HG03457 (cell line): ENCODE results near the gene SNCA.

Experiments used
- ATAC-seq: cut with Tn5 transposase; IDR thresholded peaks from one replicate; pipeline ENCODE4 v1.9.1; 2021; ENCODE audit warnings: moderate number of reproducible peaks; ENCODE audit not compliant: unreplicated experiment

SNCA gene

DNA sequence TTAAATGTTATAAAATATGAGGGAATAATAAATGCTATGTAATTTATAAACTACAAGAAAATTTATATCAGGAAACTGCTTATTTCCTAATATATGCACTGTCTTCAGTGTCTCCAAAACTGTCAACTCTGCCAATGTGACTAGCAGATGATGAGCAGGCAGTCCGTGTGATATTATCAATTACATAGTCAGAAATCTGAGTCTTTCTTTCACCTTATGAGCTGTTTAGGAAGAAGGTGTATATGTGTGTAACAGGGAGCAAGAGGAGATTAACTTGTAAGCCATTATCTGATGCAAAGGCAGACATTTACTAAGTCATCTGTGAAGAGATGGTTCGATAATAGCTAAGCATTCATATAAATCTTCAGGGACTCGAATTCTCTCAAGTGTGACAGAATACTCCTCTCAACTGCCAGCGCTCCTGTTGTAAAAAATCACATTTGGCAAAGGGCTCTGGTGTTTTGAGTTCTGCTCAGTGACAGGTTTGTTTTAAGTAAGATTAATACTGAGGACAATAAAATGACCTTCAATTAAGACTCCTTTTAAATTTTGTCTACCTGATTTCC is 79.7 kb downstream of the SNCA start:
- ATAC-seq: no peak

DNA sequence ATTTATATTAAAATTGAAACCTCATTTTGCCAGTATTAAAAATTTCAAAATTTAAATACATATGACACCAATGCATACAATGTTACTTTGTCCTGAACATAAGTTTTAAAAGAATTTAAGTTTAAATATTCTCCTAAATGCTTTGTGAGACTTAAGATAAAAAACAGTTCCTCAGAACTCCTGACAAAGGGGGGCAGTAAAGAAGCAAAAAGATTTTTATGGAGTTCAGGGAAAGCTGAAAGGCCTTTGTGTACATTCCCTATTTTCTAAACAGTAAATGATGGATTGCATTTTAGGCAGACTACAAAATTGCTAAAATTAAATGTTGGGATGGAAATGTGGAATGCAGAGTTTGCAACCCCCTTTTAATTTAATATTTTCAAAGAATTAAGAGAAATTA is 81.7 kb downstream of the SNCA start:
- no peak for ATAC-seq

DNA sequence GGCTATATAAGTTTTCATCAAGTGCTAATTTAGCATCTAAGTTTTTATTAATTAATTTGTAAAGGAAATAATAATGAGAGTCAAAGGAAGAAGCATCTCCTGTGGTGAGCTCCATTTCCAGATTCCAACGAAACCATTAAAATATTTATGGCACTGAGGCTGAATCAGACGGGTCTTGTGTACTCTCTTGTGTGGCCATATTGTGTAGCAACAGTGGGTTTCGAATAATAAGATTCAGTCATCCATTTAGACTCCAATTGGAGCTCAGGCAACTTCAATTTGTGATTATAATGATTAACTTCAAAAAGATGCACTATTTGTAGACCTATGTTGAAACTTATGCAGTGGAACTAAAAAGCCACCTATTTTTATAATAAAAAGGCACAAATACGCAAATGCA is 82.4 kb downstream of the SNCA start:
- no peak for ATAC-seq

DNA sequence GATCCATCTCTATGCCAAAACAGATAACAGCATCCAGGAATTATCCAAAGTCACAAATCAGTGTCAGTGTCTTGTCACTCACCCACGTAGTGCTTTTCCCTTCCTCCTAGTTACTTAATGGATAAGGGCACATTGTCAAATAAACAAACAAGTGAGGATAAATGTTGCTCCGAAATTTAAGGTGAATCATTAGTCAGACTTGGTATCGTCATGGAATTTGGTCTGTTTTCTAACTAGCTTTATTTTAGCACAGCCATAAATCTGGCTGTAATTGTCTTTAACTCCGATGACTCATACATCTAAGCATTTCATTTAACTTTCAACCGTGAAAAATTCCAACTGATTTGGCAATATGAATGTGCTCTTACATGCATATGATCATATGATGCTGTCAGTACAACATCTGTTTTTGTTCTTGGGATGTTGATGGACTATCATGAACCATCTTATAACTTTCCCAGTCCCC is 83.3 kb downstream of the SNCA start:
- no peak for ATAC-seq

DNA sequence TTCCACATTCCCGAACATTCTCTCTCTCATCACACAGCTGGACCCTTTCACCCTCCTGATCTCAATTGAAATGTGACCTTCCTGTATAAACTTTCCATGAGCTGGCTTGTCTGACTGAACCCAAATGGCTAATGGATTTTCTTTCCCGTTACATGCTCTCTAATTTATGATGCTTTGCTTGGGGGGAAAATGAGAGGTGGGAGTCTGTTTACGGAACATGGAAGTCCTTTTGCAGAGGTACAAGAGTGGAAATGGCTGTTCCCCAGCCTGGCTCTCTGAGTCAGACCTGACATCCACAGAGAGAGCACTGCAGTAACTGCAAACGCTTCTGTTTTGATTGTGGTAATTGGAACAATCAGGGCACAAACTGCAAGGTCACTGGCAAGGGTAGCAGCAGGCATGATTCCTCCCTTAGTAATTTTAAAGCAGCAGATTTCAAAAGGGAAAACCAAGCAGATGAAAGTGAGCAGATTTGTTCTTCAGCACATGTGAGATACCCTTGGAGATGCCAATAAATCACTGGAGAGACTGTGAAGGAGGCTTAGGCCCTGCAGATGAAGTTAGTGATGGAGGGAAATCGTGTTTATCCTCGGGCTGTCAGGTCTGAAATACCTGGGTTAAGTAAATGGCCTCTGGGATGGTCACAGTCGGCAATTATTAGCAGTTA is 83.9 kb downstream of the SNCA start:
- ATAC-seq: no peak

DNA sequence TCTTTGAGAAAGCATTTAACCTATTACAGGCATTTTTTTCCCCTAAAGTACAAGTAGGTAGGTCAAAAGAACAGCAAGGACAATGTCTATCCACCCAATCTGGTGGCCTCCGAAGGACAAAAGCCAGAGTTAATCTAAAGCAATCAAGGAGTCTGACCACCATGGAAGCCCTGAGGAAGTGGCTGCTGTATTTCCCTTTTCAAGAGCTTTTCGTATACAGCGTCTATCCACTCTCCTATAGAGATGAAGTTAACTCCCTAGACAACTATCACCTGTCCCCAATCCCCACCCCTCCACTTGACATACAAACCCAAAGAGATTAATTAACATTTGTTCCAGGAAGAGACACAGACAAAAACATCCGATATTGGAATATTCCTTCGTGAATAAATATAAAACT is 85.5 kb downstream of the SNCA start:
- no peak for ATAC-seq

DNA sequence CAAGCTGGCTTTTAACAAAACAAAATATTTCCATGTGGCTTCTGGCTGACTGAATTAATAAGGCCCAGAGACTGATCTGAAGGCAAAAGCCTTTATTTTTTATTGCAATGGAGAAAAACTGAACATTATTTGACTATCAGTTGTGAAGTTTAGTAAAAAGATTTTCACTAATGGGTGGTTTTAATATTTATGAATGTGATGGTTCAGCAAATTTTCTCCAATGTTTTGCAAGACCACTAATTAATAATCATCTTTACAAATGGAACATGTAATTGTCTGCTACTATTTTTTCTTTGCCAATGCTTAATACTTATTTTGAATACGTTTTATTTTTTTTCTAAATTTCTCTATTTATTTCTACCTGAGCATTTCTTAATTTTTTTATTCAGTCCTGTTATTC is 90.6 kb downstream of the SNCA start:
- no peak for ATAC-seq

DNA sequence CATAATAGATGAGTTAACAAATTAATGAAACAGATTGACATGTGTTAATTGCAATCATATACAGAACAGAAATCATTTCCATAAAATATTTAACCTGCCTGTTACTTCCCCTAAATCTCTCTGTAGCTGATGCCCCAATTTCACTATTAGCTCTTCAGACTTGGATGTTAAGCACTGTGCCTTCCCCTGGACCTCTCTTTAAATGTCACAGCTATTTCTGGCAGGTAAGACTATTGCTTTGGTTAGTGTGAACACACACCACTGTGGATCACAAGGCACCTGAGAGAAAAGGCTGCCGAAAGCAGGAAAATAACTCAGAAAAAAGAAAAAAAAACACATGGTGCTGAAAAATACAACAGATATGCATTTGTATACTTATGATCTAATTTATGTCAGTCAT is 91.3 kb downstream of the SNCA start:
- ATAC-seq: no peak

DNA sequence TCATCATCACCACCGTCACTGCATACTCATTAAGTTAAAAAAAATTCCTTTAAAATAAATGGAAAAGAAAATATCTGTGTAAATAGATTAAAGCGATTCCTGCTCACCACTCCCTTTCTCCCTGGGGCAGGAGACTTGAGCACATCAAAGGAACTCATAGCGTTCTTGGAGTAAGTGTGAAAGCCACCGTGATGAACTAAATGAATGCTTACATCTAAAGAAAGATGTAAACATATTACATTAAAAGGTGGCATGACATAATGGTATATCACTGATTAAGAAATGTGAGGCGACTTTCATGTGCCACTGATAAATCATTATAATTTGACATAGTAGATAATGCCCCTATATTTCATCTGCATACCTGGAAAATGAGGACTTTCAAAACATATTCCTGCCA is 92.0 kb downstream of the SNCA start:
- no peak for ATAC-seq

DNA sequence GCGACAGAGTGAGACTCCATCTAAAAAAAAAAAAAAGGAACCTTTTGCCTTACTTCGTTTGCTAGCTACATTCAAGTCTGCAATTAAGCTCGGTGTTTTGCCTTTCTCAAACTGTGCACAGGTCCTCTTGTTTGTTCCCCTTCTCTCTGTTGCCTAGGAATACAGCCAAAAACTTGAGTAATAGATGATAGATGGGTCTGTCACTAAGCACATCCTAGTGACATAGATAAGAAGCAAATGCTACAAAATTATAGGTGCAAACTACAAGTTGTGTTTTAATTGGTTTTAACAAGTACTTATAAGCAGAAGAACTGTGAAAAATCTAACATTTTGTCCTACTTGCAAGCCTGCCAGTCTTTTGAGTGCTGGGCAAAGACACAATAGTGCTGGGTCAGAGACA is 95.2 kb downstream of the SNCA start:
- no peak for ATAC-seq

DNA sequence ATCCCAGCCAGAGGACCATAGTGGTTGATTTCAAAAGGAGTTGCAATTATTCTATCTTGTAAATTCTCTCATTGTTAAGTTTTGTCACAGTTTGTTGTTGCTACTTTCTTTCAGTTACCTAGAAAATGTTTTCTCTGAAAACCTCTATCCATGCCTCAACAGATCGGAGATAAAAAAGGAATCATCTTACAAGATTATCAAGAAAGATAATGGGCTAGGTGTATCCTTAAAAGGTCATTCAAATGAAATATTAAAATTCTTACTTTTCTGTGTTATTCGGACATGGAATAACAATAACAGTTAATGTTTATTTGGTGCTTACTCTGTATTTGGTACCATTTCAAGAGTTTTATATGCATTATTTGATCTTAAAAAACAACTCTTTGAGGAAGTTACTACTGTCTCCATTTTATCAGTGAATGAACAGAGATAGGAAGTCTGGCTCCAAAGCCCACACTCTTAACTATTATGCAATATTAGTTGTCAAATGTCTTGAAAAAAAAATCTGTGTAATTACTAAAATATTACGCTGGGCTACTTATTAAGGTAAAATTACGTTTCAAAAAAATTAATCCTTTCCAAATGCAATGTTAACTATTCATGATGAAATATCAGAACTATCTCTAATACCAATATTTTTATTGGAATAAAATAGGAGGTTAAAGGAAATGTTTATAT is 97.5 kb downstream of the SNCA start:
- ATAC-seq: no peak

DNA sequence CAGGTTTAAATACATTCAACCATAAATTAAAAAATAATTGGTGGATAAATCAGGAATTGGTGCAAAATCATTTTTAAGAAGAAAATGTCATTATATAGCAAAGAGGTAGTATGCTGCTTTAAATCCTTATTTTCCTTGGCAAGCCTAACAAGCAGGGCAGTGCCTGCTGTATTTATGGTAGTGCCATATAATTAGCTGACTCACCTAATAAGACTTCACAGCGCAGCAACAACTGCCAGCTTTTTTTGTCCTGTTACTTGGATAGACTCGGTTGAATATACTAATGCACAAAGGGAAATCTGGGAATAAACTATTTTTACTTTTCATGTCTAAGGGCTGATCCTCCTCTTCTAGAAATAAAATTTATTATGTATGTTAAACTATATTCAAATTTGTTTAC is 99.1 kb downstream of the SNCA start:
- no peak for ATAC-seq

DNA sequence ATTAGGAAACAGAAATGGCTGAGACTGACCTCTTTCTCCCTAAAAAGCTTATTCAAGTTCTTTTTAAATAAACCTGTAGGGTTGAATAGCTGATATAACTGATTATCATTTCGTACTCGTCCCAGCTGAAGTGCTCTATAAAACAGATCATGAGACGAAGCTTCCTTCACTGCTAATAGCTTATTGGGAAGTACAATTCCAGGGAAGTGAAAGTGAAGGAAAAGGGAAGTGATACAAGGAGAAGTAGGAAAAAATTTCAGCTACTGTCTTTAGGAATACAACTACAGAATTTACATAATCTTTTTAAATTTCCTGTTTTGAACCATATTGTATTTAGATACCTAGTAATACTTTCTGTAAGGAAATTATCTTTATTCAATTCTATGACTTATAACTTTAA is 103.0 kb downstream of the SNCA start:
- ATAC-seq: no peak

DNA sequence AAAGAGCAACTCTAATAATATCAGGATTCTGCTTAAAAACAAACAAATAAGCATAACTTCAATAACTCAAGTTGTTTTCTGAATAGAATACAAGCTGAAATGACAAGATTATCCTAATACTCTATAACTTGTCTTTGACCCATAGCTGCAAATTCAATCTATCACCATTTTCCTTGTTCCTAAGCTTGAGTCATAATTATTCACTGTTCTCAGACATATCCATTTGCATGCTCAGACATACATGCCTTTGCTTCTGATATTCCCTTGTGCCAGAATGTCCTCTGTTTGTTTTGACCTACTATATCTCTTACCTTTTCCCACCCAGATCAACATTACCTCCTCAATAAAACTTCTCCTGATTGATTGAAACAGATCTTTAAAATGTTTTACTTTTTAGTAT is 109.7 kb downstream of the SNCA start:
- ATAC-seq: no peak

DNA sequence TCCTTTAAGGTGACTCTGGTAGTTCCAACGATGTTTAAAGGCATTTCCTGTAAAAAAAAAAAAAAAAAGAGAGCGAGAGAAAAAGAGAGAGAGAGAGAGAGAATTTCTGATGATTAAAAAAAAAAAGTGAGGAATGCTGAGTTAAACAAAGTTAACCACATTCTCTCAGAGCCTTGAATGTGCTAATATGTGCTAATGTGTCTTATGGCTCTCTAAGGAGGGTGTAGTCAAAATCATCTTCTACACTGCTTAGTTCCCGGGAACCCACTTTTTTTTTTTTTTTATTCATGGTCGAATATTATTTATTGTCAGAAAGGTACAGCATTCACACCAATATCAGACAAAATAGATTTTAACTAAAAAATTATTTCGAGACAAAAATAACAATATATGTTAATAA is 111.7 kb downstream of the SNCA start:
- no peak for ATAC-seq

DNA sequence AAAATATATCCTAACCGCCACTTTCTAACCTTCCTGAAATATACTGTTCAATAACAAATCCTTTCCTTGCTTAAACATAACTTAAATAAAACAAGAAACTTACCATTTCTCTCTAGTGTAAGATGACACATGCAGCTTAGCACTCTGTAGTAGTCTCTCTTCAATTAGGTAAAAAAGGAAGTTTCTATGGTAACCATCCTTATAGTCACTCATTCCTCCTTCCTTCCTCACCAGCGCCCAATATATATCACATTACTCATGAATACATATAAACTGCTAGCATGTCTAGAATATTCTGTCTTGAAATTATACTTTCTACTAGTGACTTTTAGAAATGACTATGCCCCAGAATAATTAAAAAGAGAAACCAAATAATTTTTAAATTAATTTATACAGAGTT is 112.2 kb downstream of the SNCA start:
- no peak for ATAC-seq

DNA sequence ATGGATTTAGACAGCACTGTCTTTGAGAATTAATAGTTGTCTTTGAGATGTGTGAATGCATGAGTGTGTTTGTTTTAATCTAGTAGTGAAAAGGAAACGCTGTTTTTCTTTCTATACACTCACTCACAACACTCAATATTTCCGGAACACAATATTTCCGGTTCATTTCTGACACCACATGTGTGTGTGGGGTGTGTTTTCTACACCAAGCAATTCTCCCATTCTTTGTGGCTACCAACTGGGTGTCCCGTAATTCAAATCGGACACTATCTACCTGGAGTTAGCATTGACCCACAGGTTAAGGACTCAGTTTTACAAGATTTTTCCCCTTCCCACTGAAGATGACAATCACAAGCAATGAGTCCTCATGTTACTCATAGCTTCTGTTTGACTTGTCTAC is 113.9 kb downstream of the SNCA start:
- no peak for ATAC-seq

DNA sequence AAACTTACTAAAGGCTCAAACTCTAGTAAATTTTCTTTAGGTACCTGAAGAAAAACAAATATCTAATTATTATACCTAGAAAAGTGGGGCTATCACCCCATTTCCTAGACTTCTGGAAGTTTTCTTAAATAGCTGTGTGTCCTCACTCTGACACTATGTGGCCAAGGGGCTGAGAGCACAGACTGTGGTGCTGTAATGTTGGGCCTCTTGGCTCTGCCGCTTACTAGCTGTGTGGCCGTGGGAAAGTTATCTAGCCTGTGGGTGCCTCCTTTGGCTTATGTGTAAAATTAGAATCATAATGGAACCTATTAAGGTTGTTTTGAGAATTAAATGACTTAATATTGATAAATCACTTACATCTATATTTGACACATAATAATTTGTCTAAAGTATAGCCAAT is 114.4 kb downstream of the SNCA start:
- ATAC-seq: no peak

DNA sequence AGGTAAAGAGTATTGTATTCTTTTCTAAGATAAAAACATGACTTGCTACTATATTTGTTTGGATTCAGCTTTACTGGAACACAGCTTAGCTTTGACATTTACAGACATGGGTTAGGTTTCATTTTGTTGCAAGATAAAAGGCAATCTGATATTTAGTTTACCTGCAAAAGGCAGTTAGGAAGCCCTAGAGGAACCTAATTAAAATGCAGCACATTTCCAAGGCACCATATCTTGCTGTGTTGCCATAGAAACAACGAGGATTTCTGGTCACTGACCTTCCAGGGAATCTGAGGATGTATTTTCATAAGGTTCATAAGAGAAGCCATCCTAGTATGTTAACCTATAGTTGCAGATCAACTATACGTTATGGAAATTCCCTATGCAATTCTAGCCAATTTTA is 116.0 kb downstream of the SNCA start:
- no peak for ATAC-seq

DNA sequence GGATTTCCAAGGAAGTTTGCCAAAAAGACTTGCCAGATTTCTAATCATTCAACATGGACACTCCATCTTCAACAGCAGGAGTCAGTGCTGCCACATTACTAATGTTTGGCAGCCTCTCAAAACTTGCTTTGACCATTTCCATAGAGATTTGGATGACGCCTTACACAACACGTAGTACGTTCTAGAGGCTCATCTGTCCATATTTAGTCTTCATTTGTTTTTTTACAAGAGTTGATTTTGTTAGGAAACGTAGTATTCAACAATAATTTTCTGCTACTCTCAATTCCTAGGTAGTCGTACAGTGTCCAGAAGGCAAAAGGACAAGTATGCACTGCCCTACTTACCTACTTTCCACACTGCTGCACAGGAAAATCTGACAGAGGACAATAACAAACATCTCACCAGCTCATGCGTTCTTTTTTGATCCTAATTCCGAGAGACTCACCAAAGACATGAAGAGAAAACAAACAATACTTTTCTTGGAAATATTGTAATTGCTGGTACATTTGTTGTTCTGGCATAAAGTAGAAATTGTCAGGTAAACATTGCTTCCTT is 117.3 kb downstream of the SNCA start:
- no peak for ATAC-seq

DNA sequence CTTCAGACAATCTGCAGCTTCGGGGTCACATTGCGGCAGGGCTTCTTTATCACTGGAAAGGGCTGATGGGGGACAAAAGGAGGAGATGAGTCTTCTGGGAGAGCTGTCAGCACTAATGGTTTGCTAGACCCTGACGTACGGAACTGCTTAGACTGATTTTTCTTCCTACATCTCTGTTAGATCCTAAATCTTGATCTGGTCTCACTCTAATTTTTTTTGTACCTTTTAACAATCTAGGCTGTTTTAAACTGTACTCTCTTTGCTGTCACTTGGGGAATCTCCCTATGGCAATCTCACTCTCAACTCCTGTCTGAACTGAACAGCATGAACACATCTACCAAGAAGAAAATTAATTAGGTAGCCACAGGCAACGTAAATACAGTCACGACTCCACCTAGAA is 120.1 kb downstream of the SNCA start:
- ATAC-seq: no peak

DNA sequence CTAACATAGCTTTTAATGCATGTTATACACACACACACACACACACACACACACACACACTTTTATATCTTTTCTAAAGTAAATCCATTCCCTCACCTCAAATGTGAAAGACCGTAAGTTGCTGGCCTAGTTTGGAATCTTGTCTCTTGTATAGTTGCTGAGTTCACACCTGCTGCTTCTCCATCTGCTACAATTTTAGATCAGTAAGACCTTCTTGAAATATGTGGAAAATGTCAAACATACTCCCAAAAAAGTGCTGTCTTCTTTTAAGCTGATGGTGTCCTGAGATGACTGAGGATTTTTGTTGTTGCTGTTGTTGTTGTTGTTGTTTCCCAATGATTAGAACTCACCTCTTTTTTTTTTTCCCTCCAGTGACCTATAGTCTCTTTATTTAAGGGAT is 121.3 kb downstream of the SNCA start:
- no peak for ATAC-seq
